Skeletal muscle tissue (tissue), 4 donors: ENCODE results near the gene TNFSF4. TPM values are rescaled to one million over a fixed set of nuclear protein-coding genes. Genes with fewer than 3 reads are reported as not detected.

Source experiments
- H3K27ac ChIP-seq: one replicate; pipeline ENCODE4 v1.7.0; 2013; ENCODE audit warnings: mild to moderate bottlenecking, low read depth, low read length, inconsistent platforms
- H3K27me3 ChIP-seq, 3 donors: one replicate each; pipeline ENCODE4 v1.7.0; 2013; ENCODE audit warnings: low read length in 3 of 3; ENCODE audit not compliant: control insufficient read depth in 3 of 3, insufficient read depth in 3 of 3
- H3K36me3 ChIP-seq, 3 donors: one replicate each; pipeline ENCODE4 v1.7.0; 2013; ENCODE audit warnings: low read length in 3 of 3; ENCODE audit not compliant: control insufficient read depth in 3 of 3, insufficient read depth in 3 of 3
- H3K4me1 ChIP-seq, 3 donors: one replicate each; pipeline ENCODE4 v1.7.0; 2013; ENCODE audit warnings: low read length in 3 of 3, mild to moderate bottlenecking in 3 of 3; ENCODE audit not compliant: control insufficient read depth in 3 of 3, insufficient read depth in 3 of 3
- H3K4me3 ChIP-seq, 3 donors: one replicate each; pipeline ENCODE4 v1.7.0; 2013; ENCODE audit warnings: low read length in 3 of 3
- H3K9ac ChIP-seq, 3 donors: one replicate each; pipeline ENCODE4 v1.7.0; 2013; ENCODE audit warnings: low read length in 3 of 3, mild to moderate bottlenecking in 3 of 3, moderate library complexity in 2 of 3, low read depth in 1 of 3
- H3K9me3 ChIP-seq, 3 donors: one replicate each; pipeline ENCODE4 v1.7.0; 2013; ENCODE audit warnings: low read length in 3 of 3; ENCODE audit not compliant: control insufficient read depth in 3 of 3
- total RNA-seq: library from RNA; depleted of rRNA; stranded (reverse); fragments of >200 nt; gene quantifications from one replicate; pipeline ENCODE4 v1.2.3, GENCODE V29; 2014
- donor health status: Osteomylitis.

The TNFSF4 gene, protein sequence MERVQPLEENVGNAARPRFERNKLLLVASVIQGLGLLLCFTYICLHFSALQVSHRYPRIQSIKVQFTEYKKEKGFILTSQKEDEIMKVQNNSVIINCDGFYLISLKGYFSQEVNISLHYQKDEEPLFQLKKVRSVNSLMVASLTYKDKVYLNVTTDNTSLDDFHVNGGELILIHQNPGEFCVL
- 2.6 TPM for total RNA-seq

DNA sequence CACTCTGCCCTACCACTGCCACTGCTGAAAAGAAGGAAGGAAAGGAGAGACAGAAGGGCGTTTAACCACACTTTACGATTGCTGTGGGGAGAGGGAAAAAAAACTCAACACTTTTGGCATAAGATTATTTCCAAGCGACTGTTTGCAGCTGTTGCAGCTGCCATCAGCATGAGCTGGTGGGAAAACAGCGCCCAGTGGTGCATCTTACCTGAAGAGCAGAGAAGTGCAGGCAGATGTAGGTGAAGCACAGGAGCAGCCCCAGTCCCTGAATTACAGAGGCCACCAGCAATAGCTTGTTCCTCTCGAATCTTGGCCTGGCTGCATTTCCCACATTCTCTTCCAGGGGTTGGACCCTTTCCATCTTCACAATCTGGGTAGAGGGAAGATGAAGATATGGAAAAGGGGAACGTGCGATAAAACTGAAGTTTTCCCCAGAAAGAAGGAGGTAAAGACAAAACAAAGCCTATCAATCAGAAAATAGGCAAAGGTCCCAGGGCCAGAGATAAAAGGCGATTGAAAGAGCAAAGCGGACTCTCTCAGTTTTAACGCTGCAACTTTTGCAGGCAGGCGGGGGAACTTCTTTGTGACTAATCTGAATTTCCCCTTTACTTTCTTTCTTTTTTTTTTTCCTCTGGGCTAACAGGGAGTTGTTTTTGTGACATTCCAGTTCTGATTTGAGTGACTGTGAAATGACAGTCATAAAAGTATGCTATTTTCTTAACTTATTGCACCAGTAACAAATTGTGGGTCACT lies at the start of gene TNFSF4:
Gene TNFSF4, minus strand, starts transcription at position 516 of the 753 bp plus-strand sequence. Its CDS starts 155 bp downstream, at position 361.
- H3K36me3 ChIP-seq = no peaks in the 10 kb centered on the region
- H3K27ac ChIP-seq = no peak within 1 kb of the TSS
- no peaks in the 10 kb centered on the region for H3K4me1 ChIP-seq
- no peaks in the 10 kb centered on the region for H3K9me3 ChIP-seq
- no peak within 1 kb of the TSS for H3K9ac ChIP-seq
- no peaks in the 10 kb centered on the region for H3K27me3 ChIP-seq
- peak within 1 kb of the TSS in 1 of 3 donors; percentile 33 for H3K4me3 ChIP-seq

DNA sequence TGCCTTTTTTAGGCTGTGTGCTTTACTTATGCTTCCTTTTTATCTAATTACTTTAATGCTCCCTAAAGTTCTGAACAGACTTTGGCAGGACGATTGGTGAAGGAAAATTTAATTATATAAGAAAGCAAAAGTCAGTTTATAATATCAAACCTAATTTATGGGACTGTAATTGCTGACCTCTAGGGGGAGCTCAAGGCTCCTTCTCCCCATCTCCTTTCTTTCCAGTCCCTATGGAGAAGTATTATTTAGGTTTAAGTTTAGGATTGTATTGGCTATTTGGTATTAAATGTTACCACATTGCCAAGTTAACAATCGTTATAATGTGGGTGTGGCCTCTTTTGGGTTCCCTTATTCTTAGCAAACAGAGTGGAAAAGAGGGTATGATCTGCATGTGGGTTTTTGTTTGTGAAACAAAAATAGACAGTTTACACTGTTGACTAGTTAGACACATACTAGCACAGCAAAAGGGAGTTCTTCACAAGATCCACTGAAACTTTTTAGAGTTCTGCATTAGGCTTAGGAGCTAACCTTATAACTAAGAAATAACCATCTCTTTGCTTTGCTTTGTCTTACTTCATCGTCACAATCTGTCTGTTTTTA lies 48.2 kb upstream of the TNFSF4 start:
- no peaks in the 10 kb centered on the region for H3K36me3 ChIP-seq
- no peaks in the 10 kb centered on the region for H3K27me3 ChIP-seq
- H3K4me1 ChIP-seq = no peaks in the 10 kb centered on the region
- no peak overlapping the region for H3K27ac ChIP-seq
- H3K4me3 ChIP-seq = no peak overlapping the region
- H3K9me3 ChIP-seq = no peaks in the 10 kb centered on the region
- H3K9ac ChIP-seq = no peak overlapping the region

DNA sequence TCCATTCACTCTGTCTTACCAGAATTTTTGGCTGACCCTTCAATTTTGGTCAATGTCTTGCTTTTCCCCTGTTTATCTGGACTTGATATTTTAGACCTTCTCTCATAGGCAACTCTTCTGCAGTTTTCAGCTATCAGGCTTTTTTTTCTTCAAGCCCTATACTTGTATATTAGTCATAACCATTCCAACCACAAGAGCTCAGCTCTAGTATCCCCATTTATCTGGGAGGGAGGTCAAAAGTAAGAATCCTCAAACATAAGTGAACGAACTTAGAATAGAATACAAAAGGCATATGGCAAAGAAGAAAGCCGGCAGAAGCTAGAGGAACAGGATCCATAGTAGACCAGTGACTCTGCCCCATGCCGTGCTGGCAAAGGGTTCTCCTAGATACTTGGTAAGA lies 45.9 kb upstream of the TNFSF4 start:
- Histone ChIP-seq H3K4me3 (no peak overlapping the region), H3K9me3 (no peaks in the 10 kb centered on the region)

DNA sequence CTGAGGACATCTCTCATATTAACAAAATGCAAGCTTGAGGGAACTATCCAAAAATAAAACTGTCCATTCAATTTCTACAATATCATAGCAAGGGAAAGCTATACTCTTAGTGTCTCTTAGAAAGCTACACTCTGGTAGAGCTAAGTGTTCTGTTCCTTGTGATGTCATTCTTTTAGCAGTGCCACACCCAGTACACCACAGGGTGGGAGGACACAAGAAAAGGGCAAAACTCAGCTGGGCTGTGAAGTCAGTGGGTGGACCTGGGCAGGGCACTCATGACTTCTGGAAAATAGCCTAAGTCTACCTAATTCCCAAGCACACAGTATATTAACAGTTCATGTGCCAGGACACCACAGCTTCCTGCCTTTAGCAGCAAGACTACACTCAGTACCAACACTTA lies 42.2 kb upstream of the TNFSF4 start:
- H3K9ac ChIP-seq = no peak overlapping the region
- H3K9me3 ChIP-seq = no peaks in the 10 kb centered on the region
- H3K36me3 ChIP-seq = no peaks in the 10 kb centered on the region
- H3K4me1 ChIP-seq = no peaks in the 10 kb centered on the region
- no peaks in the 10 kb centered on the region for H3K27me3 ChIP-seq
- H3K27ac ChIP-seq = no peak overlapping the region
- H3K4me3 ChIP-seq = no peak overlapping the region

More for the DNA sequence above, 45.9 kb upstream of the TNFSF4 start:
- H3K27me3 ChIP-seq = no peaks in the 10 kb centered on the region
- H3K9ac ChIP-seq = no peak overlapping the region
- H3K4me1 ChIP-seq = no peaks in the 10 kb centered on the region
- H3K36me3 ChIP-seq = no peaks in the 10 kb centered on the region
- no peak overlapping the region for H3K27ac ChIP-seq

DNA sequence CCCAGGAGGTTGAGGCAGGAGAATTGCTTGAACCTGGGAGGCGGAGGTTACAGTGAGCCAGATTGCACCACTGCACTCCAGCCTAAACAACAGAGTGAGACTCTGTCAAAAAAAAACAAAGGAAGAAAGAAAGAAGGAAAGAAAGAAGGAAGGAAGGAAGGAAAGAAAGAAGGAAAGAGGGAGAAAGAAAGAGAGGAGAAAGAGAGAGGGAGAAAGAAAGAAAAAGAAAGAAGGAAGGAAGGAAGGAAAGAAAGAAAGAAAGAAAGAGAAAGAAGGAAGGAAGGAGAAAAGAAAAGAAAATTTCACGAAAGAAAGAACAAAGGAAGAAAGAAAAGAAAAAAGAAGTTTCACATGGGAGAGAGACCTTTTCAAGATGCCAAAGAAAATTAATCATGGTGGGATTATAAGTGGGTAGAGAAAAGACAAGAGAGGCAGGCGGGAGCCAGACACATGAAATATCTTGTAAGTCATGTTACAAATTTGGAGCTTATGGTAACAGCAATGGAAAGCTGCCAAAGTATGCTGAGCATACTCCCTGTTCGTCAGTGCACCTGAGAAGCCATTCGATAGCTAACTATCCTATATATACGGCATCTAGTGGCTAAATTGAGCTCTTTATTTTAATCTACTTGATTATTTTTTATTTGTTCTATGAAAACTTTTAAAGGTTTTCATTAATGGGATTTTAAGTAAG lies 41.3 kb upstream of the TNFSF4 start:
- Histone ChIP-seq H3K9me3 (peaks cover 0 to 3% (median 2%) of the 10 kb centered on the region in 3 donors), H3K27me3 (no peaks in the 10 kb centered on the region), H3K27ac (no peak overlapping the region), H3K9ac (no peak overlapping the region), H3K4me1 (no peaks in the 10 kb centered on the region), H3K4me3 (no peak overlapping the region), H3K36me3 (no peaks in the 10 kb centered on the region)

DNA sequence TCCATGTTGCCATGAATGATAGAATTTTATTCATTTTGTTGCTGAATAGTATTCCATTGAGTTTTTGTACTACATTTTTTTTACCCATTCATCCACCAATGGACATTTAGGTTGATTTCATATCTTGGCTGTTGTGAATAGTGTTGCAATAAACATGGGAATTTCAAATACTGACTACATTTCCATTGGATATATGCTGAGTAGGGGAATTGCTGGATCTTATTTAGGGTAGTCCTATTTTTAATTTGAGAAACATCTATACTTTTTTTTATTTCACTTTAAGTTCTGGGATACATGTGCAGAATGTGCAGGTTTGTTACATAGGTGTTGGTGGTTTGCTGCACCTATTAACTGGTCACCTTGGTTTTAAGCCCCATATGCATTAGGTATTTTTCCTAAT lies 38.8 kb upstream of the TNFSF4 start:
- H3K27ac ChIP-seq = no peak overlapping the region
- H3K36me3 ChIP-seq = no peaks in the 10 kb centered on the region
- no peaks in the 10 kb centered on the region for H3K4me1 ChIP-seq
- H3K9ac ChIP-seq = no peak overlapping the region
- peaks cover 0 to 7% (median 4%) of the 10 kb centered on the region in 3 donors for H3K9me3 ChIP-seq
- no peak overlapping the region for H3K4me3 ChIP-seq
- H3K27me3 ChIP-seq = no peaks in the 10 kb centered on the region

DNA sequence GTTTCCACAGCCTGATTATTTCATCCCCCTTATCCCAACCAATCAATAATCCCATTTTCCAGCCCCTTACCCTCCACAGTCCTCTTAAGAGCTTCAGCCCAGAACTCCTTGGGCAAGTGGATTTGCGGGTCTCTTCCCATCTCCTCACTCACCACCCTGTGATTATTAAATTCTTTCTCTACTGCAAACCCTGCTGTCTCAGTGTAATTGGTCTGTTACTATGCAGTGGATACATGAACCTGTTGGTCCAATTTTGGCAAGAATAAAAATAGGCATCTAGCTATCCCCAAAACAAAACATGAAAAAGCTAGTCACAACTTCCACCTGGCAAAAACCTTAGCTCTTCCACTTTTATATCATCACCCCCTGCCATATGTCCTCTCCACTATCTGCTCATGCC lies 36.2 kb upstream of the TNFSF4 start:
- Histone ChIP-seq H3K36me3 (no peaks in the 10 kb centered on the region), H3K27me3 (no peaks in the 10 kb centered on the region), H3K9me3 (peaks cover 0 to 7% (median 7%) of the 10 kb centered on the region in 3 donors), H3K9ac (no peak overlapping the region), H3K27ac (no peak overlapping the region), H3K4me3 (no peak overlapping the region), H3K4me1 (no peaks in the 10 kb centered on the region)

DNA sequence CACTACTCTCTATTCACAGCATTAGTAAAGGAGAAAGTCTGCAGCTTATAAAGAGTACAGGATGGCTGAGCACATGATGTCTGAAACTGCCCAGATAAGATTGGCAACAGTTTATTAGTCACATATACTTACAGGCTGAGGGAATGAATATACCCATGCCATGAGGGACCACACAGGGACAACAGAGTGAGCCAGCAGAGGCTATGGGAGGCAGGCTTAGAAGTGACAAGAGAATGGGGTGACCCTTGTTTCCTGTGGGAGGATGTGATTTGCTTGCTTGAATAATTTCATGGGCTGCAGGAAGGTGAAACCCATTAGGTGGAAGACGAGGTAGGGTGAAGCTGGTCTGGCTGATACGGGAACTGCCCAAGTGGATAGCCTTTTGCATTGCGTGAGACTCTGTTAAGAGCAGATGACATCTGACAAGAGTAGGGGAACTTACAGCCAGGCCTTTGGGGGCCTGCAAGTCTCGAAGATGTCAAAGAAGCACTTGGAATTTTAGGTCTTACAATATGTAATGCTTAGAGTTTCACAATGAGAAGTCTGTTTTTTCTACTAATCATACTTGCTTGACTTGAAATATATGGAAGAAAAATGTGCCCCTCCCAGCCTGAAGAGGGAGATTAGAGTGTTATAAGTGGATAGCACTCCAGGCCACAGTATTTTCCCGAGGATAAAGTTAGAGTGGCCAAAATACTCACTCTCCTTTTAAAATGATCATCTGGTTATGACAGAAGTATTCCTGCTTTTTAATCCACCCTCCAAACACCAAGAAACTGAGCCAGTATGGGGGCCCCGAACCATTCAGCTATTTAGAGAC lies 34.6 kb upstream of the TNFSF4 start:
- H3K36me3 ChIP-seq = no peaks in the 10 kb centered on the region
- peaks cover 0 to 7% (median 7%) of the 10 kb centered on the region in 3 donors for H3K9me3 ChIP-seq
- no peak overlapping the region for H3K27ac ChIP-seq
- H3K4me3 ChIP-seq = no peak overlapping the region
- H3K9ac ChIP-seq = no peak overlapping the region
- no peaks in the 10 kb centered on the region for H3K4me1 ChIP-seq
- no peaks in the 10 kb centered on the region for H3K27me3 ChIP-seq

DNA sequence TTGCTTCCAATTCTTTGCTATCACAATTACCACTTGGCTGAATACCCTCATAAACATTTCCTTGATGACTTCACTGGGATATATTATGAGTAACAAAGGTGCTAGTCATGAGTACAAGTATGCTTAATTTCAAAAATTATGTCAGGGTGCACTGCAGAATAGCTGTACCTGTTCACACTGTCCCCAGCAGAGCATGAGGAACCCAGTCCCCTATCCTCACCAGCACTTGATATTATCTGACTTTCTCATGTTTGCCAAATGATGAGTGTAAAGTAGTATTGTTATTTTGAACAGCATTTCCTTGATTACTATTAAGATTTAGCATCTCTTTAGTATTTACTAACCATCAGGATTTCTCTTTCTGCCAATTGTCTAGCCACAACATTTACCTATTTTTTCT lies 33.5 kb upstream of the TNFSF4 start:
- Histone ChIP-seq H3K27ac (no peak overlapping the region), H3K4me1 (no peaks in the 10 kb centered on the region), H3K9ac (no peak overlapping the region), H3K9me3 (peaks cover 0 to 7% (median 7%) of the 10 kb centered on the region in 3 donors), H3K4me3 (no peak overlapping the region), H3K27me3 (no peaks in the 10 kb centered on the region), H3K36me3 (no peaks in the 10 kb centered on the region)
